ENCODE measurements around the gene UNC5C. TPM values are rescaled to one million over a fixed set of nuclear protein-coding genes. Genes with fewer than 3 reads are reported as not detected.

The UNC5C gene
- total and polyA plus RNA-seq, 10 of the 15 experiments (the other 5 are each of a cell fraction or from before 2014, with no cell fraction given), result 0.02 to 2.0 (median 0.15) TPM; not detected in 1

DNA sequence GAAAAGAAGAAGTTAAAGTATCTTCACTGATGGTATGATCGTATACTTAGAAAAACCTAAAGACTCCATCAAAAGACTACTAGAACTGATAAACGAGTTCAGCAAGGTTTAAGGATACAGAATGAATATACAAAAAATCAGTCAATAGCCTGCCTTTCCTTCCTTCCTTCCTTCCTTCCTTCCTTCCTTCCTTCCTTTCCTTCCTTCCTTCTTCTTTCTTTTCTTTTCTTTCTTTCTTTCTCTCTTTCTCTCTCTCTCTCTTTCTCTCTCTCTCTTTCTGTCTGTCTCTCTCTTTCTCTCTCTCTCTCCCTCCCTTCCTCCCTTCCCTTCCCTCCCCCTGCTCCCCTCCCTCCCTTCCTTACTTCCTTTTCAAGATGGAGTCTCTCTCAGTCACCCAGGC, 428.3 kb downstream of the UNC5C start:
- WGBS (ENCODE audit: insufficient coverage, insufficient replicate concordance, low lambda C conversion rate, missing lambda C conversion rate), result 19% methylated on average over 2 of the region's 2 CpGs
- no peak overlapping the region for H3K9ac ChIP-seq (ENCODE audit: control insufficient read depth, insufficient read depth, low read length)
- RAD21 ChIA-PET (ENCODE audit: unreplicated experiment), result no interaction called here
- no peaks in the 10 kb centered on the region for H3K27me3 ChIP-seq (replicated peaks in 1 of 2; ENCODE audit: control insufficient read depth in 2 of 2, insufficient read depth in 2 of 2, low read length in 1 of 2)
- POLR2A ChIA-PET, result no interaction called here
- in situ Hi-C loops (cut with MboI), result loop anchor here (10.0 kb wide), 1 partner anchor 496 kb away; no protein-coding TSS in a partner anchor
- FAIRE-seq (peak; percentile 92), ATAC-seq (no peak), DNase-seq (ENCODE audit: low read depth, low spot score) (no peak)
- CTCF ChIA-PET, result no interaction called here
- TF ChIP-seq CUX1 (IDR thresholded peaks at IDR 0.05; ENCODE audit: insufficient replicate concordance, low read depth, low read length), result no peak
- H3K79me2 ChIP-seq (ENCODE audit: control insufficient read depth, insufficient read depth, low read length), result no peaks in the 10 kb centered on the region
- SMC1A ChIA-PET (ENCODE audit: uncharacterized antibody, unreplicated experiment), result no interaction called here
- H4K20me1 ChIP-seq (ENCODE audit: control insufficient read depth, insufficient read depth), result no peaks in the 10 kb centered on the region
- no TSS peak for BruUV-seq (replicated peaks)
- intact Hi-C loops (cut with micrococcal nuclease; ENCODE audit: unreplicated experiment), result no loop called here
- no peak overlapping the region for H2AFZ ChIP-seq (ENCODE audit: control insufficient read depth, low read depth, low read length)
- no peaks in the 10 kb centered on the region for H3K36me3 ChIP-seq (ENCODE audit: control insufficient read depth in 2 of 2, insufficient read depth in 2 of 2, low read length in 1 of 2)
- no peak overlapping the region for H3K4me2 ChIP-seq (ENCODE audit: control insufficient read depth, insufficient read depth)
- no peaks in the 10 kb centered on the region for H3K4me1 ChIP-seq (ENCODE audit: control insufficient read depth, insufficient read depth, low read length)
- H3K27ac ChIP-seq (ENCODE audit: control insufficient read depth, insufficient read depth), result no peak overlapping the region
- H3K4me3 ChIP-seq, result no peak overlapping the region
- H3K9me3 ChIP-seq (replicated peaks; ENCODE audit: control insufficient read depth, insufficient read depth, low read length), result no peaks in the 10 kb centered on the region

GRCh38 chr4:95118497-95118896, 430.3 kb downstream of the UNC5C start:
- no peaks in the 10 kb centered on the region for H3K4me1 ChIP-seq (ENCODE audit: control insufficient read depth, insufficient read depth, low read length)
- ChIA-PET RAD21 (ENCODE audit: unreplicated experiment) (no interaction called here), SMC1A (ENCODE audit: uncharacterized antibody, unreplicated experiment) (no interaction called here), CTCF (interaction anchor here (1.1 kb wide), 1 partner anchor 13 kb away, joined by 5 read pairs; no protein-coding TSS in a partner anchor), POLR2A (no interaction called here)
- no peak overlapping the region for H3K4me3 ChIP-seq
- H3K79me2 ChIP-seq (ENCODE audit: control insufficient read depth, insufficient read depth, low read length), result no peaks in the 10 kb centered on the region
- no TSS peak for BruUV-seq (replicated peaks)
- no peaks in the 10 kb centered on the region for H3K9me3 ChIP-seq (replicated peaks; ENCODE audit: control insufficient read depth, insufficient read depth, low read length)
- no peaks in the 10 kb centered on the region for H4K20me1 ChIP-seq (ENCODE audit: control insufficient read depth, insufficient read depth)
- H3K4me2 ChIP-seq (ENCODE audit: control insufficient read depth, insufficient read depth), result no peak overlapping the region
- DNase-seq (ENCODE audit: low read depth, low spot score) (no peak), FAIRE-seq (no peak), ATAC-seq (no peak)
- intact Hi-C loops (cut with micrococcal nuclease; ENCODE audit: unreplicated experiment), result no loop called here
- 25% methylated on average over 6 of the region's 6 CpGs for WGBS (ENCODE audit: insufficient coverage, insufficient replicate concordance, low lambda C conversion rate, missing lambda C conversion rate)
- no peaks in the 10 kb centered on the region for H3K36me3 ChIP-seq (ENCODE audit: control insufficient read depth in 2 of 2, insufficient read depth in 2 of 2, low read length in 1 of 2)
- H3K9ac ChIP-seq (ENCODE audit: control insufficient read depth, insufficient read depth, low read length), result no peak overlapping the region
- no peak overlapping the region for H3K27ac ChIP-seq (ENCODE audit: control insufficient read depth, insufficient read depth)
- no peaks in the 10 kb centered on the region for H3K27me3 ChIP-seq (replicated peaks in 1 of 2; ENCODE audit: control insufficient read depth in 2 of 2, insufficient read depth in 2 of 2, low read length in 1 of 2)
- in situ Hi-C loops (cut with MboI), result no loop called here
- no peak overlapping the region for H2AFZ ChIP-seq (ENCODE audit: control insufficient read depth, low read depth, low read length)
- TF ChIP-seq ZBTB40 (IDR thresholded peaks at IDR 0.05; ENCODE audit: borderline replicate concordance) (no peak), BCL11A (IDR thresholded peaks at IDR 0.05; ENCODE audit: low read depth, low read length) (no peak), TARDBP (IDR thresholded peaks at IDR 0.05; ENCODE audit: borderline replicate concordance) (no peak), MEF2A (IDR thresholded peaks at IDR 0.05; ENCODE audit: insufficient read depth, low read depth, low read length) (no peak), KAT2A (conservative IDR thresholded peaks at IDR 0.05; ENCODE audit: control insufficient read depth, low read depth, low read length) (no peak), EED (IDR thresholded peaks at IDR 0.05; ENCODE audit: low read depth) (no peak)

Data from GM12878 (cell line).